H1 (cell line): ENCODE results near the gene ANKUB1. TPM values are rescaled to one million over a fixed set of nuclear protein-coding genes. Genes with fewer than 3 reads are reported as not detected.

Experiments used
- CTCF ChIA-PET: fragments of 300-600 bp; sonication (Branson Sonifier 250); formaldehyde crosslinking; loops from one replicate; lab custom pipeline; 2021; ENCODE audit not compliant: partially characterized antibody; lab: Charles Lee
- POLR2A ChIA-PET: fragments of 300-600 bp; sonication (Branson Sonifier 250); formaldehyde crosslinking; loops from one replicate; lab custom pipeline; 2021; ENCODE audit warnings: inconsistent platforms; ENCODE audit not compliant: partially characterized antibody; lab: Charles Lee
- DNase-seq, 2 experiments: peaks; one replicate each; pipeline versions ENCODE4 v3.0.0 to v3.0.0-alpha.2; 2010 to 2022; ENCODE audit warnings: low spot score in 2 of 2, low read depth in 1 of 2, mixed read lengths in 1 of 2
- FAIRE-seq: peaks from 2 replicates; lab custom pipeline; 2011; peaks lifted over from hg19 to GRCh38; lab: Jason Lieb, UNC
- H2AFZ ChIP-seq: 2 replicates; pipeline ENCODE4 v1.8.1; 2012; ENCODE audit warnings: low read length, inconsistent platforms
- H2AK5ac ChIP-seq: 2 replicates; pipeline ENCODE4 v1.6.1; 2013; ENCODE audit warnings: low read depth, low read length
- H2BK120ac ChIP-seq: replicated peaks from 2 replicates; pipeline ENCODE3; 2013; ENCODE audit warnings: low read depth, low read length, inconsistent platforms
- H2BK12ac ChIP-seq: 2 replicates; pipeline ENCODE4 v1.6.1; 2013; ENCODE audit warnings: low read depth, low read length
- H2BK15ac ChIP-seq: 2 replicates; pipeline ENCODE4 v1.6.1; 2013; ENCODE audit warnings: low read length
- H2BK20ac ChIP-seq: 2 replicates; pipeline ENCODE4 v1.6.1; 2013; ENCODE audit warnings: low read length
- H2BK5ac ChIP-seq: 2 replicates; pipeline ENCODE4 v1.6.1; 2013; ENCODE audit warnings: low read depth, low read length
- H3K14ac ChIP-seq: 2 replicates; pipeline ENCODE4 v1.6.1; 2013; ENCODE audit warnings: inconsistent platforms; ENCODE audit not compliant: insufficient read length
- H3K18ac ChIP-seq: 2 replicates; pipeline ENCODE4 v1.6.1; 2013; ENCODE audit warnings: low read length; ENCODE audit errors: extremely low read depth
- H3K23ac ChIP-seq: 2 replicates; pipeline ENCODE4 v1.6.1; 2013; ENCODE audit warnings: inconsistent platforms; ENCODE audit not compliant: insufficient read length
- H3K23me2 ChIP-seq: 2 replicates; pipeline ENCODE4 v1.6.1; 2013; ENCODE audit warnings: low read depth, low read length
- H3K27ac ChIP-seq: 2 replicates; pipeline ENCODE4 v1.6.1; 2011; ENCODE audit warnings: low read depth, low read length, inconsistent platforms
- H3K27me3 ChIP-seq, 4 experiments: replicated peaks in 1 of 4; 1 replicate in 1 of 4; 2 replicates in 3 of 4; pipeline versions ENCODE4 v1.6.1 to v1.8.1; 2011 to 2013; ENCODE audit warnings: low read length in 3 of 4, mild to moderate bottlenecking in 3 of 4, inconsistent platforms in 2 of 4, mixed read lengths in 2 of 4, moderate library complexity in 1 of 4; ENCODE audit not compliant: control insufficient read depth in 3 of 4, insufficient read depth in 3 of 4; ENCODE audit errors: extremely low read depth in 1 of 4
- H3K36me3 ChIP-seq, 4 experiments: 2 replicates each; pipeline versions ENCODE4 v1.6.1 to v1.8.1; 2011 to 2013; ENCODE audit warnings: mild to moderate bottlenecking in 4 of 4, low read length in 3 of 4, moderate library complexity in 2 of 4, control low read depth in 1 of 4, inconsistent platforms in 1 of 4; ENCODE audit not compliant: insufficient read depth in 4 of 4, control insufficient read depth in 2 of 4
- H3K4ac ChIP-seq: replicated peaks from 2 replicates; pipeline ENCODE3; 2013; ENCODE audit warnings: low read length, low read depth, mixed read lengths, inconsistent platforms; ENCODE audit not compliant: insufficient read length
- H3K4me1 ChIP-seq, 4 experiments: replicated peaks in 1 of 4; 1 replicate in 1 of 4; 2 replicates in 3 of 4; pipeline versions ENCODE4 v1.6.1 to v1.8.1; 2011 to 2013; ENCODE audit warnings: low read length in 3 of 4, inconsistent platforms in 2 of 4, mixed read lengths in 1 of 4; ENCODE audit not compliant: insufficient read depth in 4 of 4, control insufficient read depth in 3 of 4
- H3K4me2 ChIP-seq, 2 experiments: 2 replicates each; pipeline versions ENCODE4 v1.6.1 to v1.8.1; 2011 to 2013; ENCODE audit warnings: low read depth in 2 of 2, low read length in 2 of 2, control low read depth in 1 of 2, inconsistent platforms in 1 of 2, mild to moderate bottlenecking in 1 of 2; ENCODE audit not compliant: insufficient read depth in 1 of 2
- H3K4me3 ChIP-seq, 4 experiments: fragments of 200-600, 300-600 bp in 1 of 4; sonication (generic), shearing (Covaris generic), sonication (Bioruptor Twin) in 1 of 4; 2 replicates each; pipeline versions ENCODE4 v1.5.1 to v1.8.1; 2011 to 2016; ENCODE audit warnings: low read length in 4 of 4, low read depth in 3 of 4, control low read depth in 2 of 4, inconsistent platforms in 2 of 4, mild to moderate bottlenecking in 2 of 4, mixed read lengths in 1 of 4, moderate library complexity in 1 of 4; ENCODE audit not compliant: insufficient read depth in 2 of 4; ENCODE audit errors: extremely low read depth in 1 of 4
- H3K56ac ChIP-seq: replicated peaks from 2 replicates; pipeline ENCODE3; 2013; ENCODE audit warnings: low read depth, mild to moderate bottlenecking, mixed read lengths, low read length, inconsistent platforms; ENCODE audit not compliant: insufficient read length
- H3K79me1 ChIP-seq: 2 replicates; pipeline ENCODE4 v1.6.1; 2013; ENCODE audit warnings: low read depth, low read length, control low read depth
- H3K79me2 ChIP-seq, 2 experiments: 2 replicates each; pipeline versions ENCODE4 v1.6.1 to v1.8.1; 2012 to 2013; ENCODE audit warnings: low read length in 2 of 2, mild to moderate bottlenecking in 2 of 2, inconsistent platforms in 1 of 2; ENCODE audit not compliant: insufficient read depth in 2 of 2, control insufficient read depth in 1 of 2
- H3K9ac ChIP-seq, 4 experiments: replicated peaks in 1 of 4; 1 replicate in 1 of 4; 2 replicates in 3 of 4; pipeline versions ENCODE4 v1.6.1 to v1.8.1; 2011 to 2013; ENCODE audit warnings: low read depth in 3 of 4, low read length in 3 of 4, control low read depth in 2 of 4, mild to moderate bottlenecking in 2 of 4, moderate library complexity in 2 of 4, inconsistent platforms in 1 of 4; ENCODE audit errors: extremely low read depth in 1 of 4
- H3K9me3 ChIP-seq, 2 experiments: 2 replicates each; pipeline versions ENCODE4 v1.6.1 to v1.8.1; 2012 to 2013; ENCODE audit warnings: mild to moderate bottlenecking in 2 of 2, moderate library complexity in 2 of 2, control low read depth in 1 of 2, inconsistent platforms in 1 of 2, low read depth in 1 of 2, low read length in 1 of 2, mixed read lengths in 1 of 2; ENCODE audit not compliant: insufficient read depth in 2 of 2
- H4K20me1 ChIP-seq, 2 experiments: replicated peaks in 1 of 2; 2 replicates each; pipeline versions ENCODE3 to v1.8.1; 2011 to 2013; ENCODE audit warnings: inconsistent platforms in 2 of 2, low read length in 2 of 2, mild to moderate bottlenecking in 1 of 2; ENCODE audit not compliant: insufficient read depth in 2 of 2, control insufficient read depth in 1 of 2
- H4K5ac ChIP-seq: 2 replicates; pipeline ENCODE4 v1.6.1; 2013; ENCODE audit warnings: low read length, low read depth, mixed read lengths, inconsistent platforms; ENCODE audit not compliant: insufficient read length
- H4K8ac ChIP-seq: 2 replicates; pipeline ENCODE4 v1.8.0; 2013; ENCODE audit warnings: mild to moderate bottlenecking, moderate library complexity, low read length, inconsistent platforms; ENCODE audit not compliant: insufficient read depth; ENCODE audit errors: extremely low read depth
- H4K91ac ChIP-seq: replicated peaks from 2 replicates; pipeline ENCODE3; 2013; ENCODE audit warnings: low read length, mixed read lengths, inconsistent platforms; ENCODE audit not compliant: insufficient read length
- ASH2L ChIP-seq: fragments of 200-600, 300-600 bp; sonication (generic); IDR thresholded peaks from one replicate; pipeline ENCODE4 v1.7.1; 2017; ENCODE audit warnings: low read length
- ATF3 ChIP-seq: IDR thresholded peaks from 2 replicates; pipeline ENCODE4 v1.6.1; 2011; ENCODE audit warnings: low read depth, mild to moderate bottlenecking, low read length; ENCODE audit not compliant: insufficient read depth
- BRCA1 ChIP-seq: IDR thresholded peaks from 2 replicates; pipeline ENCODE4 v1.6.1; 2012; ENCODE audit warnings: low read depth, low read length, improper control_type of control experiment
- KDM1A ChIP-seq: fragments of 200-600, 300-600 bp; sonication (generic); IDR thresholded peaks from 2 replicates; pipeline ENCODE4 v1.7.1; 2016; ENCODE audit warnings: mild to moderate bottlenecking, low read length, borderline replicate concordance
- NRF1 ChIP-seq: IDR thresholded peaks from 2 replicates; pipeline ENCODE4 v1.6.1; 2011; ENCODE audit warnings: mild to moderate bottlenecking, low read depth, low read length, improper control_type of control experiment
- PHF8 ChIP-seq: fragments of 200-600 bp; sonication (generic); conservative IDR thresholded peaks from 2 replicates; pipeline ENCODE4 v1.7.1; 2012; ENCODE audit warnings: low read depth, mild to moderate bottlenecking, inconsistent platforms, low read length, moderate library complexity
- POLR2A ChIP-seq, 2 experiments: IDR thresholded peaks; 1 replicate in 1 of 2; 2 replicates in 1 of 2; pipeline ENCODE4 v1.6.1; 2011; ENCODE audit warnings: low read depth in 2 of 2, low read length in 2 of 2, mild to moderate bottlenecking in 2 of 2; ENCODE audit errors: control extremely low read depth in 1 of 2
- RAD21 ChIP-seq, 2 experiments: IDR thresholded peaks in 1 of 2; conservative IDR thresholded peaks in 1 of 2; 2 replicates each; pipeline ENCODE4 v1.6.1; 2011; ENCODE audit warnings: low read depth in 2 of 2, low read length in 2 of 2, improper control_type of control experiment in 1 of 2, inconsistent platforms in 1 of 2, mild to moderate bottlenecking in 1 of 2, moderate library complexity in 1 of 2
- TCF12 ChIP-seq: IDR thresholded peaks from 2 replicates; pipeline ENCODE4 v1.6.1; 2011; ENCODE audit warnings: low read depth, mild to moderate bottlenecking, low read length
- WGBS, 2 experiments: shearing (Covaris generic) in 1 of 2; methylation state at CpG; one replicate each; pipeline versions ENCODE4 v1.1.6 to v1.1.7; 2013 to 2015; ENCODE audit warnings: low lambda C conversion rate in 2 of 2, mixed read lengths in 2 of 2, inconsistent platforms in 1 of 2, low coverage in 1 of 2, missing lambda C conversion rate in 1 of 2; ENCODE audit not compliant: insufficient replicate concordance in 2 of 2, insufficient coverage in 1 of 2, insufficient read length in 1 of 2; ENCODE audit errors: extremely low coverage in 1 of 2, missing lambda C conversion rate in 1 of 2; 5-methylcytosine and 5-hydroxymethylcytosine counted together
- polyA plus RNA-seq, 7 experiments: library from polyadenylated mRNA; depleted of rRNA in 3 of 7; stranded (reverse) in 5 of 7; unstranded in 2 of 7; fragments of >200 nt in 5 of 7; fragments of 200-250 nt in 2 of 7; gene quantifications; 1 replicate in 5 of 7; 2 replicates in 1 of 7; 4 replicates in 1 of 7; pipeline versions ENCODE4 v1.2.1 to v1.2.3, GENCODE V29; 2011 to 2013; ENCODE audit warnings: missing spikeins in 2 of 7, mixed read lengths in 2 of 7
- total RNA-seq: library from RNA; stranded (reverse); fragmentation: NEBNext Ultra II Directional; extraction: Animal tissue kit (Norgen Biotek cat#: 25700); gene quantifications from 2 replicates; pipeline ENCODE4 v1.2.1, GENCODE V29; 2021
- TF ChIP-seq, protein P1 (sequence below), 3 experiments: IDR thresholded peaks; 1 replicate in 2 of 3; 2 replicates in 1 of 3; pipeline versions ENCODE4 v1.5.1 to v1.6.1; 2011; ENCODE audit warnings: low read length in 3 of 3, mild to moderate bottlenecking in 3 of 3, inconsistent platforms in 2 of 3, low read depth in 1 of 3, moderate library complexity in 1 of 3; ENCODE audit not compliant: insufficient read depth in 1 of 3; ENCODE audit errors: control extremely low read depth in 1 of 3

ANKUB1 gene
- total and polyA plus RNA-seq, 2 of the 8 experiments (the other 6 are each of a cell fraction or from before 2014, with no cell fraction given) = not detected

GRCh38 chr3:149726716-149727407 lies 65.5 kb downstream of the ANKUB1 start:
- no peak overlapping the region for H4K5ac ChIP-seq
- H3K23ac ChIP-seq = no peak overlapping the region
- DNase-seq = no peak
- no peaks in the 10 kb centered on the region for H3K9me3 ChIP-seq
- no peak overlapping the region for H3K27ac ChIP-seq
- no peak for FAIRE-seq
- H3K56ac ChIP-seq = no peak overlapping the region
- no peak overlapping the region for H2AK5ac ChIP-seq
- H4K8ac ChIP-seq = no peak overlapping the region
- no peak overlapping the region for H3K4me2 ChIP-seq
- H3K79me2 ChIP-seq = no peaks in the 10 kb centered on the region
- H3K4me3 ChIP-seq = no peak overlapping the region
- CTCF ChIA-PET = interaction anchor here (0.5 to 1.8 kb wide), 9 partner anchors 9 to 238 kb away, joined by 3 to 7 read pairs (median 3); no protein-coding TSS in a partner anchor
- no peak overlapping the region for H4K91ac ChIP-seq
- H3K18ac ChIP-seq = no peak overlapping the region
- no peak overlapping the region for H3K9ac ChIP-seq
- H3K4ac ChIP-seq = no peak overlapping the region
- H3K36me3 ChIP-seq = no peaks in the 10 kb centered on the region; a peak in 1 of 8 replicates
- no peak overlapping the region for H2BK5ac ChIP-seq
- H2AFZ ChIP-seq = no peak overlapping the region
- no peaks in the 10 kb centered on the region for H4K20me1 ChIP-seq
- no peak overlapping the region for H2BK120ac ChIP-seq
- H3K14ac ChIP-seq = no peak overlapping the region
- H2BK15ac ChIP-seq = no peak overlapping the region
- H3K4me1 ChIP-seq = no peaks in the 10 kb centered on the region
- H3K27me3 ChIP-seq = no peaks in the 10 kb centered on the region
- 86% methylated on average over 2 of the region's 2 CpGs; no CpG with 5 or more reads in 1 of the 2 experiments for WGBS, 2 experiments
- no peaks in the 10 kb centered on the region for H3K23me2 ChIP-seq
- H3K79me1 ChIP-seq = no peaks in the 10 kb centered on the region
- H2BK12ac ChIP-seq = no peak overlapping the region
- no peak overlapping the region for H2BK20ac ChIP-seq
- POLR2A ChIA-PET = interaction anchor here (0.6 kb wide), 1 partner anchor 22 kb away, joined by 3 read pairs; no protein-coding TSS in a partner anchor
- TF ChIP-seq TCF12 (no peak), KDM1A (no peak), ASH2L (no peak), PHF8 (no peak), POLR2A (IDR thresholded peaks at IDR 0.05; ENCODE audit: control extremely low read depth in 1 of 2, low read depth in 2 of 2, low read length in 2 of 2) (no peak), ATF3 (no peak), NRF1 (no peak), RAD21 (IDR thresholded peaks at IDR 0.05 in 1 of 2, conservative IDR thresholded peaks at IDR 0.05 in 1 of 2; ENCODE audit: low read depth in 2 of 2, low read length in 2 of 2) (no peak), BRCA1 (no peak)
- TF ChIP-seq, protein P1, sequence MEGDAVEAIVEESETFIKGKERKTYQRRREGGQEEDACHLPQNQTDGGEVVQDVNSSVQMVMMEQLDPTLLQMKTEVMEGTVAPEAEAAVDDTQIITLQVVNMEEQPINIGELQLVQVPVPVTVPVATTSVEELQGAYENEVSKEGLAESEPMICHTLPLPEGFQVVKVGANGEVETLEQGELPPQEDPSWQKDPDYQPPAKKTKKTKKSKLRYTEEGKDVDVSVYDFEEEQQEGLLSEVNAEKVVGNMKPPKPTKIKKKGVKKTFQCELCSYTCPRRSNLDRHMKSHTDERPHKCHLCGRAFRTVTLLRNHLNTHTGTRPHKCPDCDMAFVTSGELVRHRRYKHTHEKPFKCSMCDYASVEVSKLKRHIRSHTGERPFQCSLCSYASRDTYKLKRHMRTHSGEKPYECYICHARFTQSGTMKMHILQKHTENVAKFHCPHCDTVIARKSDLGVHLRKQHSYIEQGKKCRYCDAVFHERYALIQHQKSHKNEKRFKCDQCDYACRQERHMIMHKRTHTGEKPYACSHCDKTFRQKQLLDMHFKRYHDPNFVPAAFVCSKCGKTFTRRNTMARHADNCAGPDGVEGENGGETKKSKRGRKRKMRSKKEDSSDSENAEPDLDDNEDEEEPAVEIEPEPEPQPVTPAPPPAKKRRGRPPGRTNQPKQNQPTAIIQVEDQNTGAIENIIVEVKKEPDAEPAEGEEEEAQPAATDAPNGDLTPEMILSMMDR (IDR thresholded peaks at IDR 0.05; ENCODE audit: control extremely low read depth in 1 of 3, insufficient read depth in 1 of 3, low read depth in 1 of 3, low read length in 3 of 3) = no peak
